B cell (primary cell): ENCODE results near the gene XPC. TPM values are rescaled to one million over a fixed set of nuclear protein-coding genes. Genes with fewer than 3 reads are reported as not detected.

ENCODE experiments used
- ATAC-seq: fragments of 200-7000 bp; cut with Tn5 transposase; one replicate; pipeline ENCODE4 v1.10.0; 2021; ENCODE audit warnings: low read depth, mild to moderate bottlenecking, moderate number of reproducible peaks, moderate library complexity
- CTCF ChIA-PET: fragments of 350-600 bp; sonication (Branson Sonifier 250); formaldehyde crosslinking; loops from one replicate; lab custom pipeline; 2021; ENCODE audit warnings: antibody characterized with exemption, inconsistent platforms; lab: Charles Lee
- POLR2A ChIA-PET: fragments of 350-600 bp; sonication (Branson Sonifier 250); formaldehyde crosslinking; loops from one replicate; lab custom pipeline; 2021; ENCODE audit warnings: antibody characterized with exemption; lab: Charles Lee
- DNase-seq: peaks from one replicate; pipeline ENCODE4 v3.0.0; 2013
- H2AFZ ChIP-seq: 2 replicates; pipeline ENCODE4 v1.6.1; 2012; ENCODE audit warnings: mild to moderate bottlenecking, low read depth, low read length; ENCODE audit not compliant: insufficient read depth, poor library complexity, severe bottlenecking
- H3K27ac ChIP-seq, 2 donors: 1 replicate in 1 of 2; 2 replicates in 1 of 2; pipeline ENCODE4 v1.5.1; 2012 to 2013; ENCODE audit warnings: low read length in 2 of 2, mild to moderate bottlenecking in 2 of 2, moderate library complexity in 1 of 2
- H3K27me3 ChIP-seq, 4 experiments: fragments of 200-600 bp in 1 of 4; sonication (generic) in 1 of 4; replicated peaks in 1 of 4; 1 replicate in 2 of 4; 2 replicates in 2 of 4; pipeline versions ENCODE4 v1.6.1 to v1.7.0; 2013 to 2016; ENCODE audit warnings: low read length in 3 of 4, mild to moderate bottlenecking in 2 of 4, mixed read lengths in 1 of 4, moderate library complexity in 1 of 4; ENCODE audit not compliant: insufficient read depth in 4 of 4, control insufficient read depth in 3 of 4; ENCODE audit errors: control extremely low read depth in 1 of 4
- H3K36me3 ChIP-seq, 2 experiments: replicated peaks in 1 of 2; 1 replicate in 1 of 2; 2 replicates in 1 of 2; pipeline versions ENCODE4 v1.6.1 to v1.7.1; 2013; ENCODE audit warnings: low read length in 1 of 2; ENCODE audit not compliant: insufficient read depth in 2 of 2, control insufficient read depth in 1 of 2; ENCODE audit errors: control extremely low read depth in 1 of 2, extremely low read depth in 1 of 2
- H3K4me1 ChIP-seq, 2 donors: fragments of 200-600 bp in 1 of 2; sonication (generic) in 1 of 2; 1 replicate in 1 of 2; 2 replicates in 1 of 2; pipeline versions ENCODE4 v1.5.1 to v1.6.1; 2013 to 2017; ENCODE audit warnings: low read length in 2 of 2; ENCODE audit not compliant: control insufficient read depth in 2 of 2, insufficient read depth in 2 of 2
- H3K4me2 ChIP-seq: replicated peaks from 2 replicates; pipeline ENCODE3; 2012; ENCODE audit warnings: mild to moderate bottlenecking, low read depth, low read length; ENCODE audit not compliant: poor library complexity, severe bottlenecking
- H3K4me3 ChIP-seq, 5 experiments: fragments of 200-600 bp in 1 of 5; sonication (generic) in 1 of 5; 1 replicate in 3 of 5; 2 replicates in 2 of 5; pipeline versions ENCODE4 v1.5.1 to v1.7.0; 2011 to 2016; ENCODE audit warnings: low read length in 4 of 5, mild to moderate bottlenecking in 4 of 5, low read depth in 2 of 5, control low read depth in 1 of 5, moderate library complexity in 1 of 5; ENCODE audit not compliant: insufficient read depth in 1 of 5; ENCODE audit errors: control extremely low read depth in 1 of 5, extremely low read depth in 1 of 5
- H3K79me2 ChIP-seq: fragments of 200-600 bp; sonication (generic); one replicate; pipeline ENCODE4 v1.6.0; 2016; ENCODE audit warnings: low read length; ENCODE audit not compliant: control insufficient read depth, insufficient read depth
- H3K9ac ChIP-seq: fragments of 200-600 bp; sonication (generic); 2 replicates; pipeline ENCODE4 v1.6.1; 2017; ENCODE audit warnings: mild to moderate bottlenecking, low read length, moderate library complexity
- H3K9me3 ChIP-seq, 3 donors: one replicate each; pipeline versions ENCODE4 v1.6.1 to v1.7.1; 2013; ENCODE audit warnings: low read length in 2 of 3; ENCODE audit not compliant: control insufficient read depth in 2 of 3, insufficient read depth in 1 of 3; ENCODE audit errors: control extremely low read depth in 1 of 3
- H4K20me1 ChIP-seq: 2 replicates; pipeline ENCODE4 v1.6.0; 2012; ENCODE audit warnings: mild to moderate bottlenecking, low read length; ENCODE audit not compliant: insufficient read depth, control insufficient read depth, poor library complexity, severe bottlenecking
- H3K27ac Mint-ChIP-seq: one replicate; pipeline ENCODE4 v1.8.0; 2021; ENCODE audit warnings: mixed read lengths
- H3K27me3 Mint-ChIP-seq: one replicate; pipeline ENCODE4 v1.8.0; 2021; ENCODE audit warnings: mixed read lengths
- H3K4me1 Mint-ChIP-seq: one replicate; pipeline ENCODE4 v1.8.0; 2021; ENCODE audit warnings: mixed read lengths
- H3K4me3 Mint-ChIP-seq: one replicate; pipeline ENCODE4 v1.8.0; 2021; ENCODE audit warnings: mixed read lengths
- H3K9me3 Mint-ChIP-seq: one replicate; pipeline ENCODE4 v1.8.0; 2022; ENCODE audit warnings: mixed read lengths; ENCODE audit not compliant: insufficient read depth
- CTCF ChIP-seq: fragments of 200-600 bp; IDR thresholded peaks from one replicate; pipeline ENCODE4 v1.8.0; 2022; ENCODE audit warnings: antibody characterized with exemption, mild to moderate bottlenecking
- EZH2 ChIP-seq: IDR thresholded peaks from 2 replicates; pipeline ENCODE4 v1.6.1; 2012; ENCODE audit warnings: borderline replicate concordance, low read depth, mild to moderate bottlenecking, moderate library complexity, low read length; ENCODE audit not compliant: insufficient read depth, poor library complexity, severe bottlenecking
- WGBS: methylation state at CpG from one replicate; pipeline ENCODE4 v1.1.5; 2013; ENCODE audit warnings: missing lambda C conversion rate; ENCODE audit not compliant: insufficient coverage; 5-methylcytosine and 5-hydroxymethylcytosine counted together
- intact Hi-C: fragments of 100-400 bp; cut with micrococcal nuclease; formaldehyde crosslinking; loops from one replicate; pipeline ENCODE4 v1.10.0; 2022
- polyA plus RNA-seq: library from polyadenylated mRNA; depleted of rRNA; stranded (reverse); fragments of >200 nt; gene quantifications from 2 replicates; pipeline ENCODE4 v1.2.3, GENCODE V29; 2012
- total RNA-seq, 2 donors: library from RNA; stranded (reverse); fragments of 120-200 nt in 1 of 2; gene quantifications; 1 replicate in 1 of 2; 2 replicates in 1 of 2; pipeline versions ENCODE4 v1.2.3 to v1.2.4, GENCODE V29; 2013 to 2022

The XPC gene
- total and polyA plus RNA-seq, 2 donors (not counting 1 experiment from before 2014, with no cell fraction given): 22.5 to 67.6 TPM

GRCh38 chr3:14124615-14125192, 53.7 kb downstream of the XPC start, which contains the start of the genes CHCHD4 and TMEM43:
CHCHD4 (minus strand) TSS chr3:14124870; CDS start chr3:14124676, 194 bp downstream.
TMEM43 (plus strand) TSS chr3:14125052; CDS start chr3:14125194, 142 bp downstream.
- peak within 1 kb of the TSS; percentile 92 for H2AFZ ChIP-seq
- H3K9me3 ChIP-seq: no peaks in the 10 kb centered on the region
- H3K9me3 Mint-ChIP-seq: no peaks in the 10 kb centered on the region
- peak; percentile 99 for DNase-seq
- peak; percentile 85 for ATAC-seq
- H3K27ac Mint-ChIP-seq: peak within 1 kb of the TSS; percentile 95
- H3K4me2 ChIP-seq: peak within 1 kb of the TSS; percentile 83
- H3K27me3 ChIP-seq: no peaks in the 10 kb centered on the region
- ChIA-PET POLR2A (interaction anchor here (0.9 to 2.9 kb wide), 4 partner anchors 20 to 527 kb away, joined by 3 to 28 read pairs (median 6); partner anchors contain the start of genes CCDC174, LSM3 and XPC), CTCF (interaction anchor here (1.1 to 1.7 kb wide), 6 partner anchors 20 to 528 kb away, joined by 3 to 7 read pairs (median 4); partner anchors contain the start of genes LSM3 and XPC)
- WGBS: under 1% methylated on average over 54 of the region's 55 CpGs
- peak within 1 kb of the TSS; percentile 97 for H3K4me3 Mint-ChIP-seq
- peaks cover 24% of the 10 kb centered on the region for H4K20me1 ChIP-seq
- peaks cover 45% of the 10 kb centered on the region for H3K4me1 Mint-ChIP-seq
- H3K27ac ChIP-seq: peak within 1 kb of the TSS; percentile 72 to 89
- TF ChIP-seq EZH2 (no peak), CTCF (no peak)
- H3K4me3 ChIP-seq: peak within 1 kb of the TSS; percentile 74 to 97 (median 85)
- H3K4me1 ChIP-seq: peaks cover 24 to 32% of the 10 kb centered on the region in 2 donors
- intact Hi-C loops: loop anchor here (1.0 to 10.0 kb wide), 9 partner anchors 20 to 1567 kb away; partner anchors contain the start of genes BTD, HACL1, LSM3 and MKRN2
- peaks cover 80% of the 10 kb centered on the region for H3K79me2 ChIP-seq
- H3K27me3 Mint-ChIP-seq: no peaks in the 10 kb centered on the region
- peak within 1 kb of the TSS; percentile 86 for H3K9ac ChIP-seq
- peaks cover 0 to 15% of the 10 kb centered on the region in 2 experiments for H3K36me3 ChIP-seq

- H3K79me2 ChIP-seq: peaks cover 81% of the 10 kb centered on the region
- peak overlapping the region; percentile 83 for H3K4me2 ChIP-seq
- CTCF ChIA-PET: interaction anchor here (1.1 to 1.6 kb wide), 4 partner anchors 20 to 528 kb away, joined by 3 to 6 read pairs (median 5); no protein-coding TSS in a partner anchor
- Mint-ChIP-seq H3K4me3 (peak overlapping the region; percentile 97), H3K27me3 (no peaks in the 10 kb centered on the region), H3K27ac (peak overlapping the region; percentile 92), H3K9me3 (no peaks in the 10 kb centered on the region), H3K4me1 (peaks cover 45% of the 10 kb centered on the region)
- H3K4me1 ChIP-seq: peaks cover 24 to 32% of the 10 kb centered on the region in 2 donors
- H4K20me1 ChIP-seq: peaks cover 24% of the 10 kb centered on the region
- intact Hi-C loops: loop anchor here (1.0 to 10.0 kb wide), 8 partner anchors 20 to 1567 kb away; partner anchors contain the start of genes BTD, HACL1, LSM3 and MKRN2
- peak overlapping the region; percentile 61 to 89 for H3K27ac ChIP-seq
- peak overlapping the region; percentile 86 for H3K9ac ChIP-seq
- peaks cover 0 to 11% of the 10 kb centered on the region in 2 experiments for H3K36me3 ChIP-seq
- H3K4me3 ChIP-seq: peak overlapping the region; percentile 73 to 97 (median 85)
- H3K9me3 ChIP-seq: no peaks in the 10 kb centered on the region
- no peak for TF ChIP-seq EZH2
- TF ChIP-seq CTCF: no peak
- POLR2A ChIA-PET: interaction anchor here (1.0 to 2.9 kb wide), 3 partner anchors 21 to 527 kb away, joined by 6 to 28 read pairs (median 7); partner anchors contain the start of genes CCDC174, LSM3 and XPC
- DNase-seq (no peak), ATAC-seq (peak; percentile 21)
- no peaks in the 10 kb centered on the region for H3K27me3 ChIP-seq
- H2AFZ ChIP-seq: peak overlapping the region; percentile 92
- WGBS: under 1% methylated on average over 30 of the region's 37 CpGs
Observed at GRCh38 chr3:14124223-14124614, 54.2 kb downstream of the XPC start.
